GM18868 (cell line): Measurements from ENCODE around the gene OR6B2.
A peak's percentile ranks its signal among the peaks of the same experiment; 100 is the strongest.

Experiments used
- ATAC-seq: cut with Tn5 transposase; IDR thresholded peaks from one replicate; pipeline ENCODE4 v1.9.1; 2021; ENCODE audit warnings: mild to moderate bottlenecking, moderate library complexity; ENCODE audit not compliant: unreplicated experiment

The OR6B2 gene

GRCh38 chr2:240042740-240043139 lies 12.5 kb upstream of the OR6B2 start:
- no peak for ATAC-seq

- ATAC-seq = no peak
Observed at GRCh38 chr2:240041363-240041762, 11.1 kb upstream of the OR6B2 start.

GRCh38 chr2:240037358-240037757 lies 7.1 kb upstream of the OR6B2 start:
- ATAC-seq = no peak

GRCh38 chr2:240033330-240033678 lies 3.1 kb upstream of the OR6B2 start:
- ATAC-seq = no peak

- no peak for ATAC-seq
Observed at GRCh38 chr2:240032406-240033329, 2.4 kb upstream of the OR6B2 start.

GRCh38 chr2:240024766-240025165 lies 5.5 kb downstream of the OR6B2 start:
- ATAC-seq = peak; percentile 14

GRCh38 chr2:240023792-240024191 lies 6.4 kb downstream of the OR6B2 start:
- ATAC-seq = no peak

- ATAC-seq = no peak
Observed at GRCh38 chr2:240021488-240022104, 8.6 kb downstream of the OR6B2 start.

GRCh38 chr2:240018071-240018750 lies 12.0 kb downstream of the OR6B2 start:
- ATAC-seq = no peak

GRCh38 chr2:240014327-240014726 lies 15.9 kb downstream of the OR6B2 start:
- ATAC-seq = no peak

GRCh38 chr2:240013343-240013742 lies 16.9 kb downstream of the OR6B2 start:
- no peak for ATAC-seq

- ATAC-seq = no peak
Observed at GRCh38 chr2:240002983-240003382, 27.2 kb downstream of the OR6B2 start.

- no peak for ATAC-seq
Observed at GRCh38 chr2:240000671-240001070, 29.6 kb downstream of the OR6B2 start.

GRCh38 chr2:239997686-239998409 lies 32.4 kb downstream of the OR6B2 start:
- no peak for ATAC-seq

GRCh38 chr2:239994086-239994485 lies 36.1 kb downstream of the OR6B2 start:
- no peak for ATAC-seq

GRCh38 chr2:239993291-239993690 lies 36.9 kb downstream of the OR6B2 start:
- ATAC-seq = no peak

- ATAC-seq = no peak
Observed at GRCh38 chr2:239991689-239992314, 38.4 kb downstream of the OR6B2 start.

- ATAC-seq = no peak
Observed at GRCh38 chr2:239990966-239991365, 39.3 kb downstream of the OR6B2 start.

GRCh38 chr2:239985356-239985755 lies 44.9 kb downstream of the OR6B2 start:
- no peak for ATAC-seq

- no peak for ATAC-seq
Observed at GRCh38 chr2:239984421-239985194, 45.6 kb downstream of the OR6B2 start.
